PFSK-1 (cell line): ENCODE data around the gene GOLPH3L.

Experiments
- FOXP2 ChIP-seq: optimal IDR thresholded peaks from 2 replicates; pipeline ENCODE3; 2011; ENCODE audit warnings: borderline replicate concordance, control low read depth, inconsistent platforms; ENCODE audit not compliant: insufficient read depth; ENCODE audit errors: extremely low read length, extremely low read depth
- POLR2AphosphoS5 ChIP-seq: IDR thresholded peaks from 2 replicates; pipeline ENCODE4 v1.6.1; 2012; ENCODE audit warnings: low read depth, mild to moderate bottlenecking, control low read depth, low read length, moderate library complexity
- REST ChIP-seq, 2 experiments: IDR thresholded peaks; 2 replicates each; pipeline versions ENCODE4 v1.6.1 to v1.8.0; 2011 to 2012; ENCODE audit warnings: low read depth in 2 of 2, low read length in 2 of 2, control low read depth in 1 of 2, inconsistent platforms in 1 of 2, mild to moderate bottlenecking in 1 of 2, moderate library complexity in 1 of 2; ENCODE audit not compliant: insufficient read depth in 1 of 2
- SIN3A ChIP-seq: IDR thresholded peaks from 2 replicates; pipeline ENCODE4 v1.6.1; 2012; ENCODE audit warnings: mild to moderate bottlenecking, low read length, moderate library complexity, borderline replicate concordance; ENCODE audit not compliant: insufficient read depth
- TAF1 ChIP-seq: IDR thresholded peaks from 2 replicates; pipeline ENCODE4 v1.6.1; 2012; ENCODE audit warnings: low read length, control low read depth, borderline replicate concordance; ENCODE audit not compliant: insufficient read depth

Gene GOLPH3L

GRCh38 chr1:150718225-150718891 lies 21.4 kb upstream of the GOLPH3L start:
- TF ChIP-seq FOXP2 (no peak), REST (IDR thresholded peaks at IDR 0.05; ENCODE audit: insufficient read depth in 1 of 2, low read depth in 2 of 2, low read length in 2 of 2) (no peak), POLR2AphosphoS5 (no peak), SIN3A (no peak), TAF1 (no peak)

GRCh38 chr1:150708595-150708994 lies 11.6 kb upstream of the GOLPH3L start:
- no peak for TF ChIP-seq SIN3A
- no peak for TF ChIP-seq POLR2AphosphoS5
- no peak for TF ChIP-seq REST (IDR thresholded peaks at IDR 0.05; ENCODE audit: insufficient read depth in 1 of 2, low read depth in 2 of 2, low read length in 2 of 2)
- TF ChIP-seq TAF1: no peak
- TF ChIP-seq FOXP2: no peak

- TF ChIP-seq POLR2AphosphoS5 (no peak), SIN3A (no peak), TAF1 (no peak), REST (IDR thresholded peaks at IDR 0.05; ENCODE audit: insufficient read depth in 1 of 2, low read depth in 2 of 2, low read length in 2 of 2) (no peak), FOXP2 (no peak)
Measured at GRCh38 chr1:150706091-150706490, 9.1 kb upstream of the GOLPH3L start.

GRCh38 chr1:150703427-150703826 lies 6.5 kb upstream of the GOLPH3L start:
- TF ChIP-seq POLR2AphosphoS5 (no peak), SIN3A (no peak), FOXP2 (no peak), REST (IDR thresholded peaks at IDR 0.05; ENCODE audit: insufficient read depth in 1 of 2, low read depth in 2 of 2, low read length in 2 of 2) (no peak), TAF1 (no peak)

GRCh38 chr1:150696590-150696989 lies 364 bp downstream of the GOLPH3L start:
- TF ChIP-seq FOXP2: no peak
- no peak for TF ChIP-seq POLR2AphosphoS5
- no peak for TF ChIP-seq REST (IDR thresholded peaks at IDR 0.05; ENCODE audit: insufficient read depth in 1 of 2, low read depth in 2 of 2, low read length in 2 of 2)
- no peak for TF ChIP-seq SIN3A
- no peak for TF ChIP-seq TAF1
